Neuronal stem cell (in vitro differentiated cells): ENCODE results near the gene CMTM5.
A peak's percentile ranks its signal among the peaks of the same experiment; 100 is the strongest.

Experiments used
- DNase-seq: peaks from one replicate; pipeline ENCODE4 v3.0.0-alpha.2; 2013; ENCODE audit warnings: low spot score
- H2AFZ ChIP-seq: one replicate; pipeline ENCODE4 v1.6.1; 2013; ENCODE audit warnings: mild to moderate bottlenecking, low read length, inconsistent platforms
- H2AK5ac ChIP-seq: 2 replicates; pipeline ENCODE4 v1.6.1; 2013; ENCODE audit warnings: low read depth, mild to moderate bottlenecking, inconsistent platforms, low read length, moderate library complexity, mixed read lengths
- H2BK120ac ChIP-seq: 2 replicates; pipeline ENCODE4 v1.6.1; 2013; ENCODE audit warnings: low read depth, mild to moderate bottlenecking, inconsistent platforms, low read length, moderate library complexity, mixed read lengths
- H2BK12ac ChIP-seq: one replicate; pipeline ENCODE4 v1.6.1; 2013; ENCODE audit warnings: low read length, inconsistent platforms
- H2BK15ac ChIP-seq: 2 replicates; pipeline ENCODE4 v1.6.1; 2013; ENCODE audit warnings: mild to moderate bottlenecking, low read length, inconsistent platforms, mixed read lengths
- H2BK5ac ChIP-seq: one replicate; pipeline ENCODE4 v1.6.1; 2013; ENCODE audit warnings: inconsistent platforms, mild to moderate bottlenecking, low read length, moderate library complexity
- H3K14ac ChIP-seq: one replicate; pipeline ENCODE4 v1.6.1; 2013; ENCODE audit warnings: low read length, inconsistent platforms
- H3K18ac ChIP-seq: 2 replicates; pipeline ENCODE4 v1.6.1; 2013; ENCODE audit warnings: low read length, inconsistent platforms
- H3K23ac ChIP-seq: 2 replicates; pipeline ENCODE4 v1.6.1; 2013; ENCODE audit warnings: low read depth, mild to moderate bottlenecking, mixed read lengths, low read length, inconsistent platforms; ENCODE audit not compliant: poor library complexity
- H3K27ac ChIP-seq: replicated peaks from 3 replicates; pipeline ENCODE4 v1.5.1; 2013; ENCODE audit warnings: low read length, inconsistent platforms
- H3K27me3 ChIP-seq, 3 experiments: 2 replicates each; pipeline ENCODE4 v1.6.1; 2013; ENCODE audit warnings: low read length in 3 of 3, mild to moderate bottlenecking in 2 of 3, inconsistent platforms in 1 of 3, low read depth in 1 of 3, mixed read lengths in 1 of 3, moderate library complexity in 1 of 3; ENCODE audit not compliant: control insufficient read depth in 3 of 3, insufficient read depth in 3 of 3
- H3K36me3 ChIP-seq, 2 donors: replicated peaks in 1 of 2; 2 replicates each; pipeline ENCODE4 v1.6.1; 2013; ENCODE audit warnings: low read length in 2 of 2; ENCODE audit not compliant: control insufficient read depth in 2 of 2, insufficient read depth in 2 of 2
- H3K4ac ChIP-seq: 2 replicates; pipeline ENCODE4 v1.6.1; 2013; ENCODE audit warnings: inconsistent platforms, mild to moderate bottlenecking, low read length, moderate library complexity
- H3K4me1 ChIP-seq, 2 donors: 1 replicate in 1 of 2; 2 replicates in 1 of 2; pipeline ENCODE4 v1.6.1; 2013; ENCODE audit warnings: low read length in 2 of 2, low read depth in 1 of 2; ENCODE audit not compliant: control insufficient read depth in 2 of 2, insufficient read depth in 1 of 2
- H3K4me2 ChIP-seq: one replicate; pipeline ENCODE4 v1.6.1; 2013; ENCODE audit warnings: mild to moderate bottlenecking, low read length, inconsistent platforms; ENCODE audit not compliant: insufficient read depth, poor library complexity, severe bottlenecking
- H3K4me3 ChIP-seq, 2 donors: 2 replicates each; pipeline ENCODE4 v1.5.1; 2013; ENCODE audit warnings: low read length in 2 of 2, mild to moderate bottlenecking in 2 of 2, inconsistent platforms in 1 of 2, moderate library complexity in 1 of 2
- H3K79me1 ChIP-seq: one replicate; pipeline ENCODE4 v1.6.1; 2013; ENCODE audit warnings: low read depth, mild to moderate bottlenecking, inconsistent platforms, low read length, moderate library complexity
- H3K9ac ChIP-seq: one replicate; pipeline ENCODE4 v1.6.1; 2013; ENCODE audit warnings: mild to moderate bottlenecking, low read depth, low read length, inconsistent platforms; ENCODE audit not compliant: poor library complexity
- H3K9me3 ChIP-seq, 2 donors: replicated peaks in 1 of 2; 2 replicates each; pipeline versions ENCODE3 to v1.6.1; 2013; ENCODE audit warnings: low read length in 2 of 2, mild to moderate bottlenecking in 2 of 2, inconsistent platforms in 1 of 2, low read depth in 1 of 2, mixed read lengths in 1 of 2, moderate library complexity in 1 of 2; ENCODE audit not compliant: control insufficient read depth in 2 of 2, insufficient read depth in 1 of 2
- H4K8ac ChIP-seq: one replicate; pipeline ENCODE4 v1.6.1; 2013; ENCODE audit warnings: low read depth, mild to moderate bottlenecking, inconsistent platforms, low read length, moderate library complexity
- H4K91ac ChIP-seq: one replicate; pipeline ENCODE4 v1.6.1; 2013; ENCODE audit warnings: low read length, low read depth, mild to moderate bottlenecking, inconsistent platforms; ENCODE audit not compliant: poor library complexity
- WGBS, 2 donors: extraction: QIAGEN DNeasy Blood & Tissue Kit; methylation state at CpG; one replicate each; pipeline ENCODE4 v1.1.7; 2013; ENCODE audit warnings: missing lambda C conversion rate in 2 of 2, mixed read lengths in 1 of 2; ENCODE audit not compliant: insufficient read length in 2 of 2, insufficient replicate concordance in 1 of 2; ENCODE audit errors: extremely low coverage in 2 of 2; 5-methylcytosine and 5-hydroxymethylcytosine counted together

Gene CMTM5

DNA sequence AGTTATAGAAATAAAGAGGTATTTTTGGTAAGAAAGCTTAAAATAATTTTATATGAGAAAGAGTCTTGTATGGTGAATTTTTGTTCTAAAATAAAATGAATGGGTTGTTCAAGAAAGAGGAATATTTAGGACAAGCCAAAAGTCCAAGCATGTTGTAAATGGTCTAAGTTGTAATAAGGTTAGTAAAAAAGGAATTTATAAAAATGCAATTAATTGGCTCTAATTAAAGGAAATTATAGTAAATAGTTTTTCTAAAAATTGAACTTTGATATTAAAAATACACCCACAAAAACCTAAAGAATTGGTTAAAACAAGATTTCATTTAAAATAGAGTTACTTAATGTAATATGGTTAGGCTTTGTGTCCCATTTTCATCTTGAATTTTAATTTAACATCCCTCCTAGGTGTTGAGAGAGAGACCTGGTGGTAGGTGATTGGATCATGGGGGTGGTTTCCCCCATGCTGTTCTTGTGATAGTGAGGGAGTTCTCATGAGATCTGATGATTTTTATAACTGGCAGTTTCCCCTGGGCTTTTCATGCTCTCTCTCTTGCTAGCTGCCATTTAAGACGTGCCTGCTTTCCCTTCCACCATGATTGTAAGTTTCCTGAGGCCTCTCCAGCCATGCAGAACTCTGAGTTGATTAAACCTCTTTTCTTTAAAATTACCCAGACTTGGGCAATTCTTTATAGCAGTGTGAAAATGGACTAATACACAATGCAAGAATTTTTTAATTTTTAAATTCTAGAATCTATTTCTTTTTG, 37.2 kb upstream of the CMTM5 start:
- Histone ChIP-seq H3K27ac (no peak overlapping the region), H3K36me3 (no peaks in the 10 kb centered on the region), H3K4me3 (no peak overlapping the region), H3K9me3 (peaks cover 4 to 6% of the 10 kb centered on the region in 2 donors), H2BK5ac (no peak overlapping the region), H3K79me1 (no peaks in the 10 kb centered on the region), H3K23ac (no peak overlapping the region), H2AK5ac (no peak overlapping the region), H3K4me2 (no peak overlapping the region), H3K18ac (no peak overlapping the region), H3K9ac (no peak overlapping the region), H3K27me3 (no peaks in the 10 kb centered on the region), H3K14ac (no peak overlapping the region), H2BK15ac (no peak overlapping the region), H4K8ac (no peak overlapping the region), H2BK12ac (no peak overlapping the region), H3K4ac (no peak overlapping the region), H2BK120ac (no peak overlapping the region), H4K91ac (no peak overlapping the region), H2AFZ (no peak overlapping the region), H3K4me1 (no peaks in the 10 kb centered on the region)
- no peak for DNase-seq
- no CpG with 5 or more reads among the region's 1 CpG for WGBS, 2 donors

DNA sequence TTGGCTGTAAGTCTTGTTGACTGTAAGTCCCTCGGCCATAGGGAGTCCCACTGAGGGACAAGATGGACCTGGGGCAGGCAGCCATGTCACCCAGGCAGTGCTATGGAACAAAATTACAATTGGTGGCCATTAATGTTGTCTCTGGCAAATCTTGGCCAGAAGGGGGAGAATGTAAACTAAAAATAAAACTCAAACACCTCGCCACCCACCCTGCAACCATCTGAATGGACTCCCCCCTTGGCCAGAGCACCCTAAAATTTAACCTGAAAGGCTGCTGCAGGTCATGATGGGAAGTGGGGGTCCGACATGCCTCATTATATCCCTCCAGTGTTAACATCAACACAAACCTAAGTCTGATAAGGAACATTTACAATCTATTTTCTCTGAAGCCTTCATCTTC, 32.4 kb upstream of the CMTM5 start:
- Histone ChIP-seq H3K18ac (no peak overlapping the region), H3K36me3 (peaks cover 0 to 8% of the 10 kb centered on the region in 2 donors), H3K23ac (no peak overlapping the region), H3K4ac (no peak overlapping the region), H4K91ac (no peak overlapping the region), H3K27me3 (no peaks in the 10 kb centered on the region), H2BK12ac (no peak overlapping the region), H2BK120ac (no peak overlapping the region), H3K79me1 (no peaks in the 10 kb centered on the region), H3K4me3 (no peak overlapping the region), H3K9ac (no peak overlapping the region), H2AK5ac (no peak overlapping the region), H3K27ac (no peak overlapping the region), H3K9me3 (peaks cover 0 to 2% of the 10 kb centered on the region in 2 donors), H3K4me1 (no peaks in the 10 kb centered on the region), H2BK15ac (no peak overlapping the region), H3K14ac (no peak overlapping the region), H2AFZ (peak overlapping the region; percentile 15), H2BK5ac (no peak overlapping the region), H4K8ac (no peak overlapping the region), H3K4me2 (no peak overlapping the region)
- no peak for DNase-seq
- WGBS, 2 donors, result no CpG with 5 or more reads among the region's 3 CpGs

- DNase-seq, result no peak
- H2AK5ac ChIP-seq, result no peak overlapping the region
- H3K14ac ChIP-seq, result no peak overlapping the region
- peak overlapping the region in 1 of 2 donors; percentile 11 for H3K4me3 ChIP-seq
- H3K23ac ChIP-seq, result no peak overlapping the region
- no peak overlapping the region for H2AFZ ChIP-seq
- peaks cover 0 to 2% of the 10 kb centered on the region in 2 donors for H3K9me3 ChIP-seq
- no peak overlapping the region for H2BK15ac ChIP-seq
- H2BK120ac ChIP-seq, result no peak overlapping the region
- H3K36me3 ChIP-seq, result peaks cover 3 to 8% of the 10 kb centered on the region in 2 donors
- H3K4me2 ChIP-seq, result no peak overlapping the region
- H4K91ac ChIP-seq, result no peak overlapping the region
- H3K4ac ChIP-seq, result no peak overlapping the region
- H2BK12ac ChIP-seq, result no peak overlapping the region
- H3K18ac ChIP-seq, result no peak overlapping the region
- no peaks in the 10 kb centered on the region for H3K4me1 ChIP-seq
- peak overlapping the region; percentile 36 for H3K9ac ChIP-seq
- no peaks in the 10 kb centered on the region for H3K27me3 ChIP-seq
- H2BK5ac ChIP-seq, result peak overlapping the region; percentile 35
- H4K8ac ChIP-seq, result peak overlapping the region; percentile 75
- H3K27ac ChIP-seq, result no peak overlapping the region
- H3K79me1 ChIP-seq, result no peaks in the 10 kb centered on the region
- no CpG with 5 or more reads among the region's 13 CpGs for WGBS, 2 donors
Observed at GRCh38 chr14:23345987-23346692, 30.7 kb upstream of the CMTM5 start.

GRCh38 chr14:23346693-23347405, 30.0 kb upstream of the CMTM5 start:
- Histone ChIP-seq H3K27ac (no peak overlapping the region), H2BK5ac (peak overlapping the region; percentile 35), H3K14ac (no peak overlapping the region), H2BK120ac (no peak overlapping the region), H3K27me3 (peaks cover 0 to 3% (median 0%) of the 10 kb centered on the region in 3 experiments), H3K79me1 (no peaks in the 10 kb centered on the region), H3K4ac (no peak overlapping the region), H3K4me2 (no peak overlapping the region), H2AK5ac (no peak overlapping the region), H3K4me3 (peak overlapping the region in 1 of 2 donors; percentile 11), H3K23ac (no peak overlapping the region), H3K4me1 (peaks cover 0 to 4% of the 10 kb centered on the region in 2 donors), H2AFZ (no peak overlapping the region), H2BK15ac (no peak overlapping the region), H4K91ac (no peak overlapping the region), H3K9me3 (no peaks in the 10 kb centered on the region), H3K9ac (peak overlapping the region; percentile 56), H2BK12ac (no peak overlapping the region), H3K18ac (peak overlapping the region; percentile 21), H3K36me3 (peaks cover 7 to 8% of the 10 kb centered on the region in 2 donors), H4K8ac (peak overlapping the region; percentile 75)
- WGBS, 2 donors, result no CpG with 5 or more reads among the region's 27 CpGs
- DNase-seq, result no peak
